Nephron progenitor cell (in vitro differentiated cells): ENCODE data around the gene DGKQ.

ENCODE experiments used
- DNase-seq: peaks from one replicate; pipeline ENCODE4 v3.0.0; 2021
- H3K27ac Mint-ChIP-seq: 2 replicates; pipeline ENCODE4 v1.8.0; 2021; ENCODE audit warnings: mild to moderate bottlenecking, moderate library complexity, mixed read lengths
- H3K27me3 Mint-ChIP-seq: 2 replicates; pipeline ENCODE4 v1.8.0; 2021; ENCODE audit warnings: mild to moderate bottlenecking, low read depth, mixed read lengths; ENCODE audit not compliant: poor library complexity
- H3K36me3 Mint-ChIP-seq: 2 replicates; pipeline ENCODE4 v1.8.0; 2021; ENCODE audit warnings: low read depth, mixed read lengths
- H3K4me1 Mint-ChIP-seq: 2 replicates; pipeline ENCODE4 v1.8.0; 2021; ENCODE audit warnings: mixed read lengths
- H3K4me3 Mint-ChIP-seq: 2 replicates; pipeline ENCODE4 v1.8.0; 2021; ENCODE audit warnings: mild to moderate bottlenecking, moderate library complexity, mixed read lengths
- H3K9me3 Mint-ChIP-seq: 2 replicates; pipeline ENCODE4 v1.8.0; 2021; ENCODE audit warnings: mild to moderate bottlenecking, moderate library complexity, mixed read lengths
- TF ChIP-seq, protein P1 (sequence below): fragments of 200-600 bp; sonication (generic); IDR thresholded peaks from 2 replicates; pipeline ENCODE4 v1.5.0; 2021; ENCODE audit warnings: antibody characterized with exemption

The DGKQ gene

DNA sequence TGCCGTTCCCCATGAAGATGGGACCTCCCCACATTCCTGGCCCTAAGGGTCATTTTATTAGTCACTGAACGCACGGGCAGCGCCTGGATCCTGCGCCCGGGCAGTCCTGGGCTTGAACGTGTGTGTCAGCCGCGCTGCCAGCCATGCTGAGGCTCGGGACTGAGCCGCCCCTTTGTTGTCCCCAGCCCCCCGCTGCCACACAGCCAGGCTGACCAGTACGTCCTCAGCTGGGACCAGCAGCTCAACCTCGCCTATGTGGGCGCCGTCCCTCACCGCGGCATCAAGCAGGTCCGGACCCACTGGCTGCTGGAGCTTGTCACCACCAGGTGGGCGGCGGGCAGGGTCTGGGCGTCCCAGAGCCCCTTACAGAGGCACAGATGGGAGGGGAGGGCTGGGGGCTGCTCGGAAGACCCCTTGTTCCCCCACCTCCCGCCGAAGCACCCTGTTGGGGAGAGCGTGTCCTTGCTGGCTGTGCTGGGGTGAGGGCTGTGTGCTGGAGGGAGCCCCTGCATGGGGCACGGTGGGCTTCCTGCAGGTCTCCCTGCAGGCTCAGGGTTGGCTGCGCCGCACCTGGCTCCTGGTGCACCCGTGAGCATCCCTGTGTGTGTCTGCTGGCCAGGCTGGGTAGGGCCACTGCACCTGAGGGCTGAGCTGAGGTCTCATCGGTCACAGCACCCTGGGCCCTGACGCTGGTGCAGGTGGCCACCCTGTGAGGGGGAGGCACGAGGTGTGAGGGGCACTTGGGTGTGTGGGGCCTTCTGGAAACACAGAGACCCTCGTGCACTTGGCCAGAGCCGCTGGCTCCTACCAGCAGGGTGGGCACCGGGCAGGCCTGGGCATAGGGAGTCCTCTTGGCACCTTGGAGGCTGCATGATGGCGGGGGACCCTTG lies 14.5 kb upstream of the DGKQ start:
- Mint-ChIP-seq H3K9me3 (no peaks in the 10 kb centered on the region), H3K27ac (no peak overlapping the region), H3K4me3 (peak overlapping the region; percentile 71), H3K36me3 (no peaks in the 10 kb centered on the region), H3K27me3 (peaks cover 11% of the 10 kb centered on the region), H3K4me1 (peaks cover 25% of the 10 kb centered on the region)
- no peak for DNase-seq
- TF ChIP-seq, protein P1, sequence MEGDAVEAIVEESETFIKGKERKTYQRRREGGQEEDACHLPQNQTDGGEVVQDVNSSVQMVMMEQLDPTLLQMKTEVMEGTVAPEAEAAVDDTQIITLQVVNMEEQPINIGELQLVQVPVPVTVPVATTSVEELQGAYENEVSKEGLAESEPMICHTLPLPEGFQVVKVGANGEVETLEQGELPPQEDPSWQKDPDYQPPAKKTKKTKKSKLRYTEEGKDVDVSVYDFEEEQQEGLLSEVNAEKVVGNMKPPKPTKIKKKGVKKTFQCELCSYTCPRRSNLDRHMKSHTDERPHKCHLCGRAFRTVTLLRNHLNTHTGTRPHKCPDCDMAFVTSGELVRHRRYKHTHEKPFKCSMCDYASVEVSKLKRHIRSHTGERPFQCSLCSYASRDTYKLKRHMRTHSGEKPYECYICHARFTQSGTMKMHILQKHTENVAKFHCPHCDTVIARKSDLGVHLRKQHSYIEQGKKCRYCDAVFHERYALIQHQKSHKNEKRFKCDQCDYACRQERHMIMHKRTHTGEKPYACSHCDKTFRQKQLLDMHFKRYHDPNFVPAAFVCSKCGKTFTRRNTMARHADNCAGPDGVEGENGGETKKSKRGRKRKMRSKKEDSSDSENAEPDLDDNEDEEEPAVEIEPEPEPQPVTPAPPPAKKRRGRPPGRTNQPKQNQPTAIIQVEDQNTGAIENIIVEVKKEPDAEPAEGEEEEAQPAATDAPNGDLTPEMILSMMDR, result no peak

DNA sequence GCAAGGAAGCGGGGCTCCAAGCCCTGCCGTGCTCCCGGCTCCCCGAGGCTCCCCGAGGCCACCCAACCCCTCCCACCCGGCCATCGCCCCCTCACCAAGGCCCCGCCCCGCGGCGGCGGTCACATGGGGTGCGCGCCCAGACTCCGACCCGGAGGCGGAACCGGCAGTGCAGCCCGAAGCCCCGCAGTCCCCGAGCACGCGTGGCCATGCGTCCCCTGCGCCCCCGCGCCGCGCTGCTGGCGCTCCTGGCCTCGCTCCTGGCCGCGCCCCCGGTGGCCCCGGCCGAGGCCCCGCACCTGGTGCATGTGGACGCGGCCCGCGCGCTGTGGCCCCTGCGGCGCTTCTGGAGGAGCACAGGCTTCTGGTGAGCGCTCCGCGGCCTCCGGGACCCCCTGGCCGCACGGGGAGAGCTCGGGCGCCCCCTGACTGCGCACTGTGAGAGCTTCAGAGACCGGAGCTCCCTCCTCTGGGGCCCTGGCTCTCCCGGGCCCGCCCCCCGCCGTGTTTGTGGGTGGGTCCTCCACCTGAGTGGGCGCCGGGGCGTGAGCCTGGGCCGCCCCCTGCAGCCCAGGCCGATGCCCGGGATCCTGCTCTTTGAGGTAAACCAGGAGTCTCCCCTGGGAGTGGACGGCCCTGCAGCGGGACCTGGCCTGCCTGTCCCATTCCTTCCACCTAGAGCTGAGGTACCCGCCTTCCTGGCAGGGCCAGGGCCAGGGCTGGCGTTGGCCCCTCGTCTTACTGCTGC lies 13.7 kb upstream of the DGKQ start, which contains the start of gene IDUA:
TSS of gene IDUA (plus strand) at position 166 of the 745 bp plus-strand sequence. CDS start at position 207, 41 bp downstream.
- H3K27ac Mint-ChIP-seq, result peak within 1 kb of the TSS; percentile 42
- TF ChIP-seq, protein P1, result peak; percentile 49
- peak; percentile 87 for DNase-seq

DNA sequence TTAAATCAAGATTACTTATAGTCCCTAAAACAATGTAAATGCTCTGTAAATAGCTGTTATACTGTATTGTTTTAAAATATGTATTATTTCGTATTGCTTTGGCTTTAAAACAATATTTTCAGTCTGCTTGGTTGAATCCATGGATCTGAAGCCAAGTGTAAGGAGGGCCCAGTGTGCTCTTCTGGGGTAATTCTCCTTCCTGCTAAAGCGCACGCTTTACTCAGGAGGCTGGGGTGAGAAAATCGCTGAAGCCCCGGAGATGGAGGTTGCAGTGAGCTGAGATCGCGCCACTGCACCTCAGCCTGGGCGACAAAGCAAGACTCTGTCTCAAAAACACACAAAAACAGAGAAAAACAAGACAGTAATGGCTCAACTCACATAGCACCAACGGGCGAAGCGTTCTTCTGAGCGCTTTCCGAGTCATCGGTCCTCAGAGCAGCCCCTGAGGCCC lies 13.1 kb upstream of the DGKQ start:
- Mint-ChIP-seq H3K27me3 (peaks cover 14% of the 10 kb centered on the region), H3K27ac (peak overlapping the region; percentile 42)
- TF ChIP-seq, protein P1, result no peak

More for the DNA sequence above, 13.7 kb upstream of the DGKQ start, which contains the start of gene IDUA:
- no peaks in the 10 kb centered on the region for H3K36me3 Mint-ChIP-seq
- H3K4me3 Mint-ChIP-seq, result peak within 1 kb of the TSS; percentile 90
- peaks cover 14% of the 10 kb centered on the region for H3K27me3 Mint-ChIP-seq
- no peaks in the 10 kb centered on the region for H3K9me3 Mint-ChIP-seq
- H3K4me1 Mint-ChIP-seq, result peaks cover 23% of the 10 kb centered on the region

DNA sequence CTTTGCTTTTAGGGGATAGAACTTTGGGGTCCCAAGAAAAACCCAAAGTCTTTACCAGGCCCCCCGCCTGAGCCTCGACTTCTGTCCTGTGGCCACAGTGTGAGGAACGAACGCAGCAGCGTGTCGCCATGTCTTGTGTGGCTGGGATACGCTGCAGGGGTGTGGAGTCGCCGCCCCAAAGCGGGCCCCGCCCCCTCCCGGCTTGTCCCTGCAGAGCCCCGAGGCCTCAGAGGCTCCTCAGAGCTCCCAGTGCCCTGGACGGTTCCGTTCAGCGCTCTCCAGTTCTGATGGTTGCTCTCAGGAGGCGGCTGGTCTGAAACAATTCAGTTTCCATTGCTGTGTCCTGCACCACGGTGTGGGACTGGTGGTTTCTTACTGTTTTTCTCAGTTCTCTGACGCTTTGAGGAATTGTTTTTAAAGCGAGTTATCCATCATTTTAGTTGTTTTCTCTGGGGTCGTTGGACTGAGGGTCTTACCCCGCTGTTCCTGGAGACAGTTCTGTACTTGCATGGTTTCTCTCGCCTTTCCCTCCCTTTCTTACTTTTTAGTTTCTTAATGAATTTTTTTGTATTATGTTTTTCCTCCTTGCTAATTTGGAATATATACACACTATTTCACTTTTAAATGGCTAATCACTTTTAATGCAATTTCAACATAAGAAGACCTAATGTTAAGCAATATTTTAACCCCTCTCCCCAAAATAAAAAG lies 11.9 kb upstream of the DGKQ start:
- DNase-seq, result peak; percentile 80

More for the DNA sequence above, 13.1 kb upstream of the DGKQ start:
- Mint-ChIP-seq H3K36me3 (no peaks in the 10 kb centered on the region), H3K4me1 (peaks cover 23% of the 10 kb centered on the region), H3K4me3 (peak overlapping the region; percentile 90), H3K9me3 (no peaks in the 10 kb centered on the region)
- no peak for DNase-seq

More for the DNA sequence above, 11.9 kb upstream of the DGKQ start:
- TF ChIP-seq, protein P1, result no peak
- Mint-ChIP-seq H3K27me3 (peaks cover 24% of the 10 kb centered on the region), H3K36me3 (no peaks in the 10 kb centered on the region), H3K9me3 (no peaks in the 10 kb centered on the region), H3K4me1 (peaks cover 27% of the 10 kb centered on the region), H3K4me3 (no peak overlapping the region), H3K27ac (no peak overlapping the region)
